T-helper 17 cell (primary cell): Measurements from ENCODE around the gene TMEM269. TPM values are rescaled to one million over a fixed set of nuclear protein-coding genes. Genes with fewer than 3 reads are reported as not detected.

Experiments used
- ATAC-seq: fragments of 150-1000 bp; cut with Tn5 transposase; 2 replicates; pipeline ENCODE4 v1.10.0; 2021; ENCODE audit warnings: mild to moderate bottlenecking, moderate library complexity
- DNase-seq, 3 donors: peaks; one replicate each; pipeline versions ENCODE4 v3.0.0 to v3.0.0-alpha.2; 2020 to 2021
- H3K9me3 ChIP-seq: one replicate; pipeline ENCODE4 v1.7.0; 2013; ENCODE audit warnings: low read length, mild to moderate bottlenecking; ENCODE audit not compliant: control insufficient read depth, poor library complexity, severe bottlenecking
- H3K27ac Mint-ChIP-seq: one replicate; pipeline ENCODE4 v1.8.0; 2022; ENCODE audit warnings: mild to moderate bottlenecking, moderate library complexity, mixed read lengths
- H3K27me3 Mint-ChIP-seq: one replicate; pipeline ENCODE4 v1.8.0; 2022; ENCODE audit warnings: mixed read lengths
- H3K36me3 Mint-ChIP-seq: one replicate; pipeline ENCODE4 v1.8.0; 2022; ENCODE audit warnings: low read depth, mixed read lengths
- H3K4me1 Mint-ChIP-seq: one replicate; pipeline ENCODE4 v1.8.0; 2022; ENCODE audit warnings: mild to moderate bottlenecking, mixed read lengths
- H3K4me3 Mint-ChIP-seq: one replicate; pipeline ENCODE4 v1.8.0; 2022; ENCODE audit warnings: mild to moderate bottlenecking, moderate library complexity, mixed read lengths
- total RNA-seq, 4 donors: library from RNA in 2 of 4; stranded (reverse) in 2 of 4; gene quantifications; one replicate each; pipeline ENCODE4 v1.2.3 and lab custom pipeline; 2022 to 2026

TMEM269 gene
- total RNA-seq, 2 donors from 2014 or later, result 0.42 to 0.47 TPM

GRCh38 chr1:42824481-42825035 lies 39.8 kb downstream of the TMEM269 start:
- Mint-ChIP-seq H3K36me3 (no peaks in the 10 kb centered on the region), H3K27ac (peak overlapping the region; percentile 49), H3K27me3 (no peaks in the 10 kb centered on the region), H3K4me1 (peaks cover 7% of the 10 kb centered on the region), H3K4me3 (no peak overlapping the region)
- ATAC-seq (no peak), DNase-seq (no peak)
- H3K9me3 ChIP-seq, result no peaks in the 10 kb centered on the region

- Mint-ChIP-seq H3K27me3 (no peaks in the 10 kb centered on the region), H3K27ac (peak overlapping the region; percentile 49), H3K36me3 (no peaks in the 10 kb centered on the region), H3K4me1 (peaks cover 5% of the 10 kb centered on the region), H3K4me3 (no peak overlapping the region)
- H3K9me3 ChIP-seq, result no peaks in the 10 kb centered on the region
- ATAC-seq (no peak), DNase-seq (no peak)
Observed at GRCh38 chr1:42825036-42825851, 40.5 kb downstream of the TMEM269 start.

GRCh38 chr1:42830631-42831030 lies 45.8 kb downstream of the TMEM269 start:
- no peaks in the 10 kb centered on the region for H3K9me3 ChIP-seq
- ATAC-seq, result no peak
- H3K27ac Mint-ChIP-seq, result no peak overlapping the region

GRCh38 chr1:42831273-42831672 lies 46.5 kb downstream of the TMEM269 start:
- no peaks in the 10 kb centered on the region for H3K9me3 ChIP-seq
- no peak overlapping the region for H3K27ac Mint-ChIP-seq
- H3K4me3 Mint-ChIP-seq, result no peak overlapping the region
- no peaks in the 10 kb centered on the region for H3K27me3 Mint-ChIP-seq
- no peaks in the 10 kb centered on the region for H3K36me3 Mint-ChIP-seq
- DNase-seq (no peak), ATAC-seq (no peak)
- H3K4me1 Mint-ChIP-seq, result peaks cover 2% of the 10 kb centered on the region

More at GRCh38 chr1:42830631-42831030, 45.8 kb downstream of the TMEM269 start:
- Mint-ChIP-seq H3K36me3 (no peaks in the 10 kb centered on the region), H3K27me3 (no peaks in the 10 kb centered on the region), H3K4me3 (no peak overlapping the region), H3K4me1 (no peaks in the 10 kb centered on the region)
- no peak for DNase-seq

GRCh38 chr1:42832641-42833240 lies 48.0 kb downstream of the TMEM269 start:
- H3K36me3 Mint-ChIP-seq, result no peaks in the 10 kb centered on the region
- H3K27me3 Mint-ChIP-seq, result no peaks in the 10 kb centered on the region
- H3K27ac Mint-ChIP-seq, result peak overlapping the region; percentile 49
- ATAC-seq, result no peak
- no peaks in the 10 kb centered on the region for H3K9me3 ChIP-seq
- no peak for DNase-seq
- peaks cover 4% of the 10 kb centered on the region for H3K4me1 Mint-ChIP-seq
- H3K4me3 Mint-ChIP-seq, result no peak overlapping the region

- no peaks in the 10 kb centered on the region for H3K9me3 ChIP-seq
- no peak for DNase-seq
- H3K4me1 Mint-ChIP-seq, result peaks cover 4% of the 10 kb centered on the region
- H3K4me3 Mint-ChIP-seq, result no peak overlapping the region
- no peaks in the 10 kb centered on the region for H3K27me3 Mint-ChIP-seq
- no peaks in the 10 kb centered on the region for H3K36me3 Mint-ChIP-seq
- no peak overlapping the region for H3K27ac Mint-ChIP-seq
- ATAC-seq, result no peak
Observed at GRCh38 chr1:42833981-42834380, 49.2 kb downstream of the TMEM269 start.

- no peak overlapping the region for H3K4me3 Mint-ChIP-seq
- ATAC-seq, result no peak
- H3K27ac Mint-ChIP-seq, result no peak overlapping the region
- no peak for DNase-seq
- peaks cover 4% of the 10 kb centered on the region for H3K4me1 Mint-ChIP-seq
- no peaks in the 10 kb centered on the region for H3K9me3 ChIP-seq
- H3K27me3 Mint-ChIP-seq, result no peaks in the 10 kb centered on the region
- no peaks in the 10 kb centered on the region for H3K36me3 Mint-ChIP-seq
Observed at GRCh38 chr1:42834803-42835202, 50.0 kb downstream of the TMEM269 start.

- H3K27me3 Mint-ChIP-seq, result no peaks in the 10 kb centered on the region
- no peak for ATAC-seq
Observed at GRCh38 chr1:42835422-42835821, 50.6 kb downstream of the TMEM269 start.

GRCh38 chr1:42837709-42838108 lies 52.9 kb downstream of the TMEM269 start:
- no peaks in the 10 kb centered on the region for H3K9me3 ChIP-seq
- H3K36me3 Mint-ChIP-seq, result peaks cover 2% of the 10 kb centered on the region
- ATAC-seq (no peak), DNase-seq (no peak)
- no peak overlapping the region for H3K4me3 Mint-ChIP-seq
- peaks cover 4% of the 10 kb centered on the region for H3K4me1 Mint-ChIP-seq
- no peak overlapping the region for H3K27ac Mint-ChIP-seq
- no peaks in the 10 kb centered on the region for H3K27me3 Mint-ChIP-seq

More at GRCh38 chr1:42835422-42835821, 50.6 kb downstream of the TMEM269 start:
- Mint-ChIP-seq H3K4me3 (no peak overlapping the region), H3K36me3 (no peaks in the 10 kb centered on the region), H3K4me1 (peaks cover 4% of the 10 kb centered on the region), H3K27ac (no peak overlapping the region)
- no peaks in the 10 kb centered on the region for H3K9me3 ChIP-seq
- no peak for DNase-seq

- peaks cover 4% of the 10 kb centered on the region for H3K36me3 Mint-ChIP-seq
- peaks cover 6% of the 10 kb centered on the region for H3K4me1 Mint-ChIP-seq
- H3K9me3 ChIP-seq, result no peaks in the 10 kb centered on the region
- H3K27me3 Mint-ChIP-seq, result no peaks in the 10 kb centered on the region
- H3K27ac Mint-ChIP-seq, result no peak overlapping the region
- ATAC-seq (no peak), DNase-seq (no peak)
- H3K4me3 Mint-ChIP-seq, result no peak overlapping the region
Observed at GRCh38 chr1:42838482-42839190, 53.8 kb downstream of the TMEM269 start.

GRCh38 chr1:42841010-42841409 lies 56.2 kb downstream of the TMEM269 start:
- Mint-ChIP-seq H3K36me3 (peaks cover 4% of the 10 kb centered on the region), H3K27me3 (no peaks in the 10 kb centered on the region), H3K4me3 (no peak overlapping the region), H3K4me1 (peaks cover 6% of the 10 kb centered on the region), H3K27ac (no peak overlapping the region)
- no peaks in the 10 kb centered on the region for H3K9me3 ChIP-seq
- DNase-seq (no peak), ATAC-seq (no peak)

- DNase-seq, result no peak
- no peak for ATAC-seq
- H3K36me3 Mint-ChIP-seq, result peaks cover 4% of the 10 kb centered on the region
- peaks cover 6% of the 10 kb centered on the region for H3K4me1 Mint-ChIP-seq
- H3K4me3 Mint-ChIP-seq, result no peak overlapping the region
- no peak overlapping the region for H3K27ac Mint-ChIP-seq
- H3K27me3 Mint-ChIP-seq, result no peaks in the 10 kb centered on the region
- H3K9me3 ChIP-seq, result no peaks in the 10 kb centered on the region
Observed at GRCh38 chr1:42841440-42842147, 56.8 kb downstream of the TMEM269 start.
